ENCODE data around the gene ASPSCR1.
A peak's percentile ranks its signal among the peaks of the same experiment; 100 is the strongest.
"Not testable (repeated sequence)": the region's sequence is repeated elsewhere in the genome, so short reads cannot be mapped to it uniquely, and the experiment has no call there.

Gene ASPSCR1

GRCh38 chr17:81961521-81962498 lies 15.6 kb upstream of the ASPSCR1 start:
- DNase-seq, result no peak

GRCh38 chr17:81962499-81963441 lies 14.7 kb upstream of the ASPSCR1 start:
- DNase-seq, result no peak

- no peak for DNase-seq
These were observed 13.2 kb upstream of the ASPSCR1 start for GRCh38 chr17:81964081-81964849.

- no peak for DNase-seq
These were observed 10.8 kb upstream of the ASPSCR1 start for GRCh38 chr17:81966343-81967243.

DNA sequence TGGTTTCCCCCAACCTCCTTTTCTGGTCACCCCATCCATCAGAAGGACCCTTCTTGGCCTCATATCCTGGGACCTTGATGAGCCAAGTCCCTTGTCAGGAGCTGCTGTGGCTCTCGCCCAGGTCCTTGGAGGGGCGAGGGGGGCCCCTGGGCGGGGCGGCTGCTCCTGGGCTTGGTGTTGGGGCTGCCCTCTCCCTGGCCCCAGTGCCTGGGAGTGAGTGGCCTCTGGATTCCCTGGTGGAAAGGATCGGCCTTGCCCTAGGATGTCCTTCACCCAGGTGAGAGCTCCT lies 10.2 kb upstream of the ASPSCR1 start:
- no peak for DNase-seq

DNA sequence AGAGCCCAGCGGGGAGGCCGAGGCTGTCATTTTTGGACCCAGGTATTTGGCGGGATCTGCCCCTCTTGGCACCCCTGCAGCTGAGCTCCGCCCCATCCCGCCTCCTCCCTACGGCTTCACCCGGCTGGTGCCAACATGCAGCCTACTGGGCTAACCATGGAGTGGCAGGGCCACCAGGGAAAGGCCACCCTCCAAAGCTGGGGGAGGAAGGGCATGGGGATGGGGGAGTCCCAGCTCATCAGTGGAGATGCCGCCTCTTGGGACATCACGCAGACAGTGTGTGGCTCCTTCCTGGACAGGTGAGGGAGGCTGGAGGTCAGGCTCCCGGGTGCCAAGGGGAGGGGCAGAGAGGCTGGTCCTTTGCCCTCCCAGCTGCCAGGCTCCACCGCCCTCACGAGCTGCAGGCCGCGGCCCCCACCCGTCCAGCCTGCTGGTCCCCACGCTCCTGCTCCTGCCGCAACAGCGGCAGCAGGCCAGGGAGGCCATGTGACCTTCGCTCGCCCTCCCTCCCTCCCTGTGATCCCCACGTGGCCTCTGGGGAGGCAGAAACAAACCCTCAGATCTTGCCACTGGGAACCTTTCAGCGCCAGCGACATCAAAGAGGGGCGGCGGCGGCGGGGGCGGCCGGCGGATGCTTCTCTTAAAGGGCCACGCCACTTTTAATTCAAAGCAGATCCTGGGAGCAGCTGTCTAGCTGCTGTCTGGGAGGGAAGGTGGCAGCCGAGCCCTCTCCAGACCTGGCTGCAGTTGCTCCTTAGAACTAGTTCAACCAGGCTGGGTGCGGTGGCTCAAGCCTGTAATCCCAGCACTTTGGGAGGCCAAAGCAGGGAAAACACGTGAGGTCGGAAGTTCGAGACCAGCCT lies 9.7 kb upstream of the ASPSCR1 start:
- DNase-seq, result no peak

- DNase-seq, result no peak
These were observed 9.1 kb upstream of the ASPSCR1 start for GRCh38 chr17:81968396-81968745.

DNA sequence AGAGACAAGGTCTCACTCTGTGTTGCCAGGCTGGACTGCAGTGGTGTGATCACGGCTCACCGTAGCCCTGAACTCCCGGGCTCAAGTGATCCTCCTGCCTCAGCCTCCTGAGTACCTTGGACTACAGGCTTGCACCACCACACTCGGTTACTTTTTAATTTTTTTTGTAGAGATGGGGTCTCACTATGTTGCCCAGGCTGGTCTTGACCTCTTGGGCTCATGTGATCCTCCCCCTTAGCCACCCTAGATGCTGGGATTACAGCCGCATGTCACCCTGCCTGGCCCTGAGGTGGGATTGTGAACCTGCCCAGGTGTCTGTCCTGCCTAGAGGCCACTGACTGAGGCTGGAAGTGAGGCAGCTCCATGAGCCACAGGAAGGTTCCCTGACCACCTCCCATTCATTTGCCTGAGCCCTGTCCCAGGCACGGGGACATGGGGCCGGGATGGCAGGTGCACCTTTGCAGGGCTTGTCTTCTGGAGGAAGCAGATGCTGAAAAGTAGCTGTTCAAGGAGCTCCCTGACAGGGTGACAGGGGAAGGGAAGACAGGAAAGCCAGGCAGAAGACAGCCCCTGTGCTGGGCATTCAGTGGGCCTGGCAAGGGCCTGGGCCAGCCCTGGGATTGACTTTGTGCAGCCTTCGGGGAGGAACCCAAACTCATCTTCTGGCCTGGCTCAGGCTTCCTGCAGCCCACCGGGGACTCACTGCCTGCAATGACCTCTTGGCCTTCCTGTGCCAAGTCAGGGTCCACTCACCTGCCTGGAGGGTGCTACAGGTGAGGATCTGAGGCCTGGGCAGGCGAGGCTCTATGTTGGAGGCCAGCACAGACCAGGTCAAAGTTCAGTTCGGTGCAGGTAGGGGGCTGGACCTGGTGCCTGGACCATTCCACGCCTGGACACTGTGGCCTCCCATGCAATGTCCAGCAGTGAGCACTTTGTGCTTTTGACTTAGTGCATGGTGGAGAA lies 8.3 kb upstream of the ASPSCR1 start:
- no peak for DNase-seq

GRCh38 chr17:81973432-81973831 lies 4.0 kb upstream of the ASPSCR1 start:
- DNase-seq, result no peak

DNA sequence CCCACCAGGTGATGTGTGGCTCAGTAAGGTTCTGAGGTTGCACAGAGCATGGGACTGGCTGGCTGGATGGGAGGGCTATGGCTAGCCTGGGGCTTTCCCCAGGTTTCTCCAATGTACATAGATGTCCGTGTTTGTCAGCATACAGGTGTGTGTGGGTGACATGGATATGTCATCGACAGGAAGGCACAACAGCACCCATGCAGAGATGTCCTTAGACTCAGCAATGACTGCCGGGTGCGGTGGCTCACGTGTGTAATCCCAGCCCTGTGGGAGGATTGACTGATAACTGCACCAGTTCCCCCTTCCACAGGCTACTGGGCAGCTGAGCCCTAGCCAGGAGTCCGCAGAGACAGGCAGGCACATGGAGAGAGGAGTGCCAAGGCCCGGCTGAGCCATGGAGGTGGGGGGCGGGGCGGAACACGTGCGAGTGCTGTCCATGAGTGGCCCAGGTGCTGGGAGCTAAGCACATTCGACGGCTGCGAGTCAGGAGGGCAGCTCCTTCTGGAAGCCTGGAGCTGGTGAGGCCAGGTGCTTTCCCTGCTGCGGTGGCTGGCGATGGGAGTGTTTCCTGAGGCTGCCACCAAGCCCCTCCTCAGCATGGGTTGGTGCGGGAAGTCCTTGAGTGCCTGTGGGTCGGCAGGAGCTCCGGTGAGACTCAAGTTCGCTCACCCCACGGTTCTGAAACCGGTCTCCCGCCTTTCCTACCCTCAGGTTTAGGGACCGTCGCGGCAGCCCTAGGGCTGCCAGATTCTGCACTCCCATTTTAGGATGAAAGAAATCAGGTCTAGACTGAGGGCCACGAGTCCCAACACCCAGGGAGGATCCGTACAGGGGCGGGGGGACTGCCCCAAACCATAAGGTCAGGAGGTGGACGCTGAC lies 858 bp upstream of the ASPSCR1 start:
- peak in 1 of 2 experiments; percentile 60 for DNase-seq

- no peak for DNase-seq
These were observed 1.3 kb downstream of the ASPSCR1 start for GRCh38 chr17:81978524-81979298.

- no peak for DNase-seq
These were observed 2.7 kb downstream of the ASPSCR1 start for GRCh38 chr17:81980122-81980521.

DNA sequence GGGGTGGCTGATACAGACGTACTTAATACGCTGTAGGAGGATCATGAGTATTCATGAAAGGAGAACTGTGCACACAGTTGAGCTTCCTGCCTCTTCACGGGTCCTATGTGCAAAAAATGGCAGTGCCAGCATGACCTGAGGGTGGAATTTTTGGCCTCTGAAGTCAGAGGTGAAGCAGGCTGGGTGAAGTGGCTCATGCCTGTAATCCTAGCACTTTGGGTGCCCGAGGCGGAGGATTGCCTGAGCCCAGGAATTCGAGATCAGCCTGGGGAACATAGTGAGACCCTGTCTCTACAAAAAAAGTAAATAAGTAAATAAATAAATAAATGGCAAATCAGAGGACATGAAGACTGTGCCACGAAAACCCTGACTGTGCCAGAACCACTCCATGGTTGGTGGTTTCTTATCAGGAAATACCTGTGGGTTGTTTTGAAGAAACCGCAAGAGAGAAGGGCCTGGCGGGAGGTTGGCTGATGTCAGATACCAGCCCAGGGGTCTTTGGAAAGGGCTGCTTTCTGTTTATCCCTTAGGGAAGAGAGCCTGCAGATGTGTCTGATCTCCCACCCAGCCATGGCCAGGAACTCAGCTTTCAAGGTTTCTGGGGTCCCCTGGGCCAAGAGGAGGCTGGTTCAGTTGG lies 3.4 kb downstream of the ASPSCR1 start:
- no peak for DNase-seq

- not testable (repeated sequence) for DNase-seq
These were observed 4.1 kb downstream of the ASPSCR1 start for GRCh38 chr17:81981511-81981910.

- DNase-seq, result no peak
These were observed 5.7 kb downstream of the ASPSCR1 start for GRCh38 chr17:81983011-81983638.

GRCh38 chr17:81983639-81984373 lies 6.4 kb downstream of the ASPSCR1 start:
- DNase-seq, result no peak
